Activated T-cell treated with anti-CD3 and anti-CD28 coated beads, Interleukin-2, amount 50 U/mL, for 24 hours (primary cell): Measurements from ENCODE around the gene RNF31.
A peak's percentile ranks its signal among the peaks of the same experiment; 100 is the strongest.

Experiments used
- DNase-seq: peaks from one replicate; pipeline ENCODE4 v3.0.0-alpha.2; 2020
- H3K27ac Mint-ChIP-seq: 2 replicates; pipeline ENCODE4 v1.8.0; 2020; ENCODE audit warnings: mild to moderate bottlenecking, mixed read lengths
- H3K27me3 Mint-ChIP-seq: 2 replicates; pipeline ENCODE4 v1.8.0; 2020; ENCODE audit warnings: mixed read lengths
- H3K36me3 Mint-ChIP-seq: 2 replicates; pipeline ENCODE4 v1.8.0; 2020; ENCODE audit warnings: low read depth, mixed read lengths
- H3K4me1 Mint-ChIP-seq: 2 replicates; pipeline ENCODE4 v1.8.0; 2020; ENCODE audit warnings: low read depth, mixed read lengths
- H3K4me3 Mint-ChIP-seq: 2 replicates; pipeline ENCODE4 v1.8.0; 2020; ENCODE audit warnings: mild to moderate bottlenecking, moderate library complexity, mixed read lengths
- H3K9me3 Mint-ChIP-seq: 2 replicates; pipeline ENCODE4 v1.8.0; 2020; ENCODE audit warnings: mixed read lengths

The RNF31 gene

DNA sequence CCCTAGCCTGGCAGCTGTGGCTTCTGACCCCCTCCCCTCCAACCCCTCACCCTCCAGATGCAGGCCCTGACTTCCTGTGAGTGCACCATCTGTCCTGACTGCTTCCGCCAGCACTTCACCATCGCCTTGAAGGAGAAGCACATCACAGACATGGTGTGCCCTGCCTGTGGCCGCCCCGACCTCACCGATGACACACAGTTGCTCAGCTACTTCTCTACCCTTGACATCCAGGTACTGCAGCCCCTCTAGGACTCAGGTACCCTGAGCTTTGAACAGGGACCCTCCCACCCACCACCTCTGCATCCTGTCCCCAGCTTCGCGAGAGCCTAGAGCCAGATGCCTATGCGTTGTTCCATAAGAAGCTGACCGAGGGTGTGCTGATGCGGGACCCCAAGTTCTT is 7.8 kb downstream of the RNF31 start:
- no peak for DNase-seq

GRCh38 chr14:24156840-24157239 is 9.5 kb downstream of the RNF31 start:
- H3K27me3 Mint-ChIP-seq: no peaks in the 10 kb centered on the region
- no peak overlapping the region for H3K4me3 Mint-ChIP-seq
- H3K27ac Mint-ChIP-seq: peak overlapping the region; percentile 66
- H3K9me3 Mint-ChIP-seq: no peaks in the 10 kb centered on the region
- no peak for DNase-seq
- peaks cover 22% of the 10 kb centered on the region for H3K4me1 Mint-ChIP-seq
- peaks cover 86% of the 10 kb centered on the region for H3K36me3 Mint-ChIP-seq

More for the DNA sequence above, 7.8 kb downstream of the RNF31 start:
- Mint-ChIP-seq H3K27ac (peak overlapping the region; percentile 73), H3K4me3 (no peak overlapping the region), H3K36me3 (peaks cover 86% of the 10 kb centered on the region), H3K27me3 (no peaks in the 10 kb centered on the region), H3K9me3 (no peaks in the 10 kb centered on the region), H3K4me1 (peaks cover 15% of the 10 kb centered on the region)

- H3K9me3 Mint-ChIP-seq: no peaks in the 10 kb centered on the region
- no peak for DNase-seq
- H3K27ac Mint-ChIP-seq: peak overlapping the region; percentile 66
- no peak overlapping the region for H3K4me3 Mint-ChIP-seq
- peaks cover 87% of the 10 kb centered on the region for H3K36me3 Mint-ChIP-seq
- peaks cover 27% of the 10 kb centered on the region for H3K4me1 Mint-ChIP-seq
- H3K27me3 Mint-ChIP-seq: no peaks in the 10 kb centered on the region
These were observed 10.0 kb downstream of the RNF31 start for GRCh38 chr14:24157331-24157730.

- Mint-ChIP-seq H3K9me3 (no peaks in the 10 kb centered on the region), H3K4me3 (no peak overlapping the region), H3K4me1 (peaks cover 49% of the 10 kb centered on the region), H3K27ac (peak overlapping the region; percentile 100), H3K27me3 (no peaks in the 10 kb centered on the region), H3K36me3 (peaks cover 92% of the 10 kb centered on the region)
- no peak for DNase-seq
These were observed 12.6 kb downstream of the RNF31 start for GRCh38 chr14:24159777-24160498.

DNA sequence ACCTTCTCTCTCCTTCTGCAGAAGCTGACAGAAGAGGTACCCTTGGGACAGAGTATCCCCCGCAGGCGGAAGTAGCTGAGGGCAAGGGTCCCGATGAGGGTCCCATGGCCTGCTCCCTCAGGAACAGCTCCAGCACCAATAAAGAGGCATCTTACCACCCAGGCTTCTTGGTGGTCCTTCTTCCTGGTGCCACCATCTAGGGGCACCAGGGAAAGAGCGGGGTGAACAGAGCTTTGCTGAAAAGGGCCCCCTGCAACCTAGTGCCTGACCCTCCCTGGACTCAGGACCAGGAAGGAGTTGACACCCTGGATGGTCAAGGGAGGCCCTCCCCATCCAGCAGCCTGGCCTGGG is 13.2 kb downstream of the RNF31 start:
- H3K27me3 Mint-ChIP-seq: no peaks in the 10 kb centered on the region
- no peak for DNase-seq
- peak overlapping the region; percentile 100 for H3K27ac Mint-ChIP-seq
- H3K4me1 Mint-ChIP-seq: peaks cover 52% of the 10 kb centered on the region
- H3K9me3 Mint-ChIP-seq: no peaks in the 10 kb centered on the region
- peaks cover 92% of the 10 kb centered on the region for H3K36me3 Mint-ChIP-seq
- H3K4me3 Mint-ChIP-seq: no peak overlapping the region

DNA sequence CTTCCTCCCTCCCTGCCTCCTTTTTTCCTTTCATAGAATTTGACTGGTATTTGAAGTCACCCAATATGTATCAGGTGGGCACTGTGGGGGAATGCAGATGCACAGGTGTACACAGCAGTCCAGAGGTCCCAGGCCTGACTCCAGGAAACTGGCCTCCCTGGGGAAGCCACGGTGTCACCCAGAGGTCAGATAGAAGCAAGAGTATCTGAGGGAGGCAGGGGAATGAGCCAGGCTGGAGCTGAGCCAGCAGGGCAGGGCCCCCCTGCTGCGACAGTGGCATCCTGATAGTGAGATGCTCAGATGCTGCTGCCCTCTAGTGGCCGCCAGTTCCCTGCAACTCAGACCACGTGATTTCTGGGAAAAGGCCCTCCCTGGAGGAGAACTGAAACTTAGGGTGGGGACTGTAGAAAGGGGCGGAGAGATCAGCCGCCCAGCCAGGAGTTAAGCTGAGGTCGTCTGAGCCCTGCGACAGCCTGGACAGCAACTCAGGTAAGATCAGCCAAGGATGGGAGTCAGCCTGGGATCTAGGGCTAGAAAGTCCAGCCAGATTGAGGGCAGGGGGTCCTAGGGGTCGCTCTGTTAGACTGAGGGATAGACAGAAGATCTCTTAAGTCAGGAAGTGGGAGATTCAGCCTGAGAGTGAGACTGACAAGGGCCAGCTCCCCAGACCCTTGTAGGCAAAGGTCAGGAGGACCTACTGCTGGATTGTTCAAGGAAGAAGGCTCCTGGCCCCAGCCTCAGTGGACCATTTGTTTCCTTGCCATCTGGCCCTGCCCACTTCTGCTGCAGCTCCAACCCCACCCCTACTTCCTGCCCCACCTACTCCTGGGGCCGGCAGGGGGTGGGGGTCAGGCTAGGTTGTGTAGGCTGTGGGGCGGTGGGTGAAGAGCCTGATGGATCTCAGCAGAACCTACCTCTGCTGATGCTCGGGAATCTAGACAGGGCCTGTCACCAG is 13.8 kb downstream of the RNF31 start, which contains the start of gene IRF9:
Gene IRF9 (plus strand): TSS at position 416 of the 955 bp plus-strand sequence. CDS start 880 bp downstream, outside the sequence.
- peak; percentile 99 for DNase-seq
- H3K4me3 Mint-ChIP-seq: peak within 1 kb of the TSS; percentile 91
- H3K4me1 Mint-ChIP-seq: peaks cover 57% of the 10 kb centered on the region
- H3K27ac Mint-ChIP-seq: peak within 1 kb of the TSS; percentile 100
- no peaks in the 10 kb centered on the region for H3K9me3 Mint-ChIP-seq
- peaks cover 93% of the 10 kb centered on the region for H3K36me3 Mint-ChIP-seq
- H3K27me3 Mint-ChIP-seq: no peaks in the 10 kb centered on the region

- Mint-ChIP-seq H3K27ac (peak overlapping the region; percentile 100), H3K4me3 (peak overlapping the region; percentile 91), H3K4me1 (peaks cover 63% of the 10 kb centered on the region), H3K36me3 (peaks cover 95% of the 10 kb centered on the region), H3K9me3 (no peaks in the 10 kb centered on the region), H3K27me3 (no peaks in the 10 kb centered on the region)
- DNase-seq: no peak
These were observed 14.8 kb downstream of the RNF31 start for GRCh38 chr14:24162093-24162492.

DNA sequence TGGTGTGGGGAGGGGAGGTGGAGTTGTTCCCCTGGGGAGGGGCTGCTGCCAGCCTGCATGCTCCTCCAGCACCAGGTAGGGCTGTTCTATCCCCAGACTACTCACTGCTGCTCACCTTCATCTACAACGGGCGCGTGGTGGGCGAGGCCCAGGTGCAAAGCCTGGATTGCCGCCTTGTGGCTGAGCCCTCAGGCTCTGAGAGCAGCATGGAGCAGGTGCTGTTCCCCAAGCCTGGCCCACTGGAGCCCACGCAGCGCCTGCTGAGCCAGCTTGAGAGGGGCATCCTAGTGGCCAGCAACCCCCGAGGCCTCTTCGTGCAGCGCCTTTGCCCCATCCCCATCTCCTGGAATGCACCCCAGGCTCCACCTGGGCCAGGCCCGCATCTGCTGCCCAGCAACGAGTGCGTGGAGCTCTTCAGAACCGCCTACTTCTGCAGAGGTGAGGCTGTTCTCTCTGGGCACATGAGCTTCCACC is 17.3 kb downstream of the RNF31 start:
- no peak for DNase-seq
- no peaks in the 10 kb centered on the region for H3K9me3 Mint-ChIP-seq
- H3K27me3 Mint-ChIP-seq: no peaks in the 10 kb centered on the region
- H3K36me3 Mint-ChIP-seq: peaks cover 94% of the 10 kb centered on the region
- H3K27ac Mint-ChIP-seq: peak overlapping the region; percentile 100
- H3K4me1 Mint-ChIP-seq: peaks cover 67% of the 10 kb centered on the region
- H3K4me3 Mint-ChIP-seq: no peak overlapping the region

GRCh38 chr14:24165785-24166184 is 18.5 kb downstream of the RNF31 start:
- H3K4me3 Mint-ChIP-seq: no peak overlapping the region
- H3K27me3 Mint-ChIP-seq: no peaks in the 10 kb centered on the region
- DNase-seq: no peak
- H3K36me3 Mint-ChIP-seq: peaks cover 92% of the 10 kb centered on the region
- no peaks in the 10 kb centered on the region for H3K9me3 Mint-ChIP-seq
- peaks cover 60% of the 10 kb centered on the region for H3K4me1 Mint-ChIP-seq
- H3K27ac Mint-ChIP-seq: peak overlapping the region; percentile 100

GRCh38 chr14:24167469-24168114 is 20.3 kb downstream of the RNF31 start:
- Mint-ChIP-seq H3K27ac (peak overlapping the region; percentile 76), H3K36me3 (peaks cover 87% of the 10 kb centered on the region), H3K27me3 (no peaks in the 10 kb centered on the region), H3K4me3 (no peak overlapping the region), H3K9me3 (no peaks in the 10 kb centered on the region), H3K4me1 (peaks cover 56% of the 10 kb centered on the region)
- no peak for DNase-seq

GRCh38 chr14:24171422-24172260 is 24.3 kb downstream of the RNF31 start, which contains the start of gene REC8:
Gene REC8 (plus strand): TSS chr14:24172080. CDS start chr14:24172553, 473 bp downstream.
- Mint-ChIP-seq H3K4me3 (peak within 1 kb of the TSS; percentile 69), H3K27me3 (no peaks in the 10 kb centered on the region), H3K36me3 (peaks cover 72% of the 10 kb centered on the region), H3K27ac (peak within 1 kb of the TSS; percentile 86), H3K4me1 (peaks cover 26% of the 10 kb centered on the region), H3K9me3 (no peaks in the 10 kb centered on the region)
- peak; percentile 81 for DNase-seq

DNA sequence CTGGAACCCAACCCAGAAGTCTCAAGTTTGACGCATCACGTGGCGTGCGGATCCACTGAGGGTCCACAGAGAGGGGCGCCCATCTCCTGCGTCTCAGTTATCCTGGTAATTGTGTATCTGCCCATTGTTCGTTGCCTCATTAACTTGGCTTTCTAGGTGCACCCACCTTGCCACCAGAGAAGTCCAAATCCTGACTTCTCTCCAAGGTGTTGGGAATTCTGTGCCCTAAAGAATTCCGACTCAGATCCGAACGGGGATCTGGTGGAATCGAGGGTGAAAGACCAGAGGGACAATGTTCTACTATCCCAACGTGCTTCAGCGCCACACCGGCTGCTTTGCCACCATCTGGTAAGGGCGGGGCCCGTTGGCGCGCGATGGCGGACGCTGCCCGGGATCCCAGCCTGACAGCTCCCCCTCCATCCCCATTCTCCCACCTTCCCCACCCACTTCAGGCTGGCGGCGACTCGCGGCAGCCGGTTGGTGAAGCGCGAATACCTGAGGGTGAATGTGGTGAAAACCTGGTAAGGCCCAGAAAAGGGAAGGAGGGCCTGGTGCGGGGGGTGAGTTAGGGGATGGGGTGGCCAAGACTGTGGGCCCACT is 25.1 kb downstream of the RNF31 start:
- H3K9me3 Mint-ChIP-seq: no peaks in the 10 kb centered on the region
- peaks cover 71% of the 10 kb centered on the region for H3K36me3 Mint-ChIP-seq
- peak overlapping the region; percentile 55 for H3K4me3 Mint-ChIP-seq
- no peak for DNase-seq
- peak overlapping the region; percentile 44 for H3K27ac Mint-ChIP-seq
- peaks cover 22% of the 10 kb centered on the region for H3K4me1 Mint-ChIP-seq
- no peaks in the 10 kb centered on the region for H3K27me3 Mint-ChIP-seq

- Mint-ChIP-seq H3K4me1 (peaks cover 19% of the 10 kb centered on the region), H3K4me3 (peak overlapping the region; percentile 38), H3K36me3 (peaks cover 71% of the 10 kb centered on the region), H3K9me3 (no peaks in the 10 kb centered on the region), H3K27ac (peak overlapping the region; percentile 42), H3K27me3 (no peaks in the 10 kb centered on the region)
- DNase-seq: peak; percentile 41
These were observed 25.6 kb downstream of the RNF31 start for GRCh38 chr14:24172871-24173281.
